ENCODE results near the gene P2RY10.
"Not testable (repeated sequence)": the region's sequence is repeated elsewhere in the genome, so short reads cannot be mapped to it uniquely, and the experiment has no call there.

The P2RY10 gene

GRCh38 chrX:78945186-78945912 lies at the start of gene P2RY10:
Gene P2RY10 (plus strand): TSS chrX:78945391. CDS start chrX:78960521, 15,130 bp downstream.
- no peak for DNase-seq

- DNase-seq = no peak
These were observed 22.4 kb upstream of the P2RY10 start for GRCh38 chrX:78922754-78923153.

- no peak for DNase-seq
These were observed 21.8 kb upstream of the P2RY10 start for GRCh38 chrX:78923198-78924015.

- no peak for DNase-seq
These were observed 13.4 kb upstream of the P2RY10 start for GRCh38 chrX:78931814-78932213.

- no peak for DNase-seq
These were observed 10.3 kb upstream of the P2RY10 start for GRCh38 chrX:78934866-78935265.

GRCh38 chrX:78944351-78944750 lies 840 bp upstream of the P2RY10 start:
- no peak for DNase-seq

- no peak for DNase-seq
These were observed 1.2 kb downstream of the P2RY10 start for GRCh38 chrX:78946178-78946931.

- DNase-seq = no peak
These were observed 5.0 kb downstream of the P2RY10 start for GRCh38 chrX:78950009-78950835.

- no peak for DNase-seq
These were observed 12.0 kb downstream of the P2RY10 start for GRCh38 chrX:78957049-78957767.

GRCh38 chrX:78957768-78958130 lies 12.6 kb downstream of the P2RY10 start:
- DNase-seq = no peak

GRCh38 chrX:78958419-78959116 lies 13.4 kb downstream of the P2RY10 start:
- no peak for DNase-seq

GRCh38 chrX:78960888-78961287 lies 15.7 kb downstream of the P2RY10 start:
- no peak for DNase-seq

GRCh38 chrX:78964598-78964997 lies 19.4 kb downstream of the P2RY10 start:
- DNase-seq = no peak

- DNase-seq = no peak
These were observed 34.7 kb downstream of the P2RY10 start for GRCh38 chrX:78979789-78980464.

GRCh38 chrX:78989349-78989748 lies 44.2 kb downstream of the P2RY10 start:
- DNase-seq = no peak

GRCh38 chrX:78997870-78998558 lies 52.8 kb downstream of the P2RY10 start:
- no peak for DNase-seq

GRCh38 chrX:79007540-79007939 lies 62.3 kb downstream of the P2RY10 start:
- DNase-seq = not testable (repeated sequence)

All from retina (tissue), 1 donor.